GM19099 (cell line): Measurements from ENCODE around the gene WHAMM.

ENCODE experiments used
- POLR2A ChIP-seq: IDR thresholded peaks from 3 replicates; pipeline ENCODE4 v1.6.1; 2011; ENCODE audit warnings: low read depth; ENCODE audit not compliant: insufficient read length; ENCODE audit errors: extremely low read depth

The WHAMM gene

GRCh38 chr15:82870727-82871320 is 61.4 kb downstream of the WHAMM start:
- TF ChIP-seq POLR2A: no peak

GRCh38 chr15:82871358-82871757 is 61.9 kb downstream of the WHAMM start:
- no peak for TF ChIP-seq POLR2A

- no peak for TF ChIP-seq POLR2A
Observed at GRCh38 chr15:82871832-82872484, 62.5 kb downstream of the WHAMM start.

GRCh38 chr15:82873000-82873680 is 63.7 kb downstream of the WHAMM start:
- no peak for TF ChIP-seq POLR2A

- TF ChIP-seq POLR2A: no peak
Observed at GRCh38 chr15:82874267-82874666, 64.8 kb downstream of the WHAMM start.

- TF ChIP-seq POLR2A: no peak
Observed at GRCh38 chr15:82874961-82875360, 65.5 kb downstream of the WHAMM start.

- no peak for TF ChIP-seq POLR2A
Observed at GRCh38 chr15:82875411-82876003, 66.1 kb downstream of the WHAMM start.

GRCh38 chr15:82877825-82878224 is 68.4 kb downstream of the WHAMM start:
- TF ChIP-seq POLR2A: no peak

- no peak for TF ChIP-seq POLR2A
Observed at GRCh38 chr15:82878325-82878724, 68.9 kb downstream of the WHAMM start.

GRCh38 chr15:82880704-82881103 is 71.3 kb downstream of the WHAMM start:
- no peak for TF ChIP-seq POLR2A

GRCh38 chr15:82881747-82882146 is 72.3 kb downstream of the WHAMM start:
- TF ChIP-seq POLR2A: no peak

- no peak for TF ChIP-seq POLR2A
Observed at GRCh38 chr15:82882273-82882928, 73.0 kb downstream of the WHAMM start.
